CD14-positive monocyte (primary cell): ENCODE results near the gene GPATCH3. TPM values are rescaled to one million over a fixed set of nuclear protein-coding genes. Genes with fewer than 3 reads are reported as not detected.

Experiments used
- DNase-seq, 3 donors: peaks; one replicate each; pipeline ENCODE4 v3.0.0-alpha.2; 2011 to 2022
- H2AFZ ChIP-seq: 2 replicates; pipeline ENCODE4 v1.6.0; 2012; ENCODE audit warnings: mild to moderate bottlenecking, low read depth, low read length, inconsistent platforms; ENCODE audit not compliant: insufficient read depth, poor library complexity, severe bottlenecking
- H3K27ac ChIP-seq, 2 donors: 1 replicate in 1 of 2; 2 replicates in 1 of 2; pipeline ENCODE4 v1.5.1; 2012 to 2013; ENCODE audit warnings: low read length in 2 of 2, control low read depth in 1 of 2, inconsistent platforms in 1 of 2, low read depth in 1 of 2, mild to moderate bottlenecking in 1 of 2
- H3K27me3 ChIP-seq, 2 donors: one replicate each; pipeline versions ENCODE4 v1.6.0 to v1.6.1; 2011 to 2013; ENCODE audit warnings: low read length in 2 of 2; ENCODE audit not compliant: control insufficient read depth in 2 of 2, insufficient read depth in 2 of 2
- H3K36me3 ChIP-seq, 2 donors: replicated peaks in 1 of 2; 1 replicate in 1 of 2; 2 replicates in 1 of 2; pipeline versions ENCODE4 v1.5.1 to v1.6.1; 2012 to 2013; ENCODE audit warnings: low read length in 2 of 2, control low read depth in 1 of 2, inconsistent platforms in 1 of 2, mild to moderate bottlenecking in 1 of 2; ENCODE audit not compliant: insufficient read depth in 2 of 2, control insufficient read depth in 1 of 2
- H3K4me1 ChIP-seq, 2 donors: 1 replicate in 1 of 2; 2 replicates in 1 of 2; pipeline versions ENCODE4 v1.5.1 to v1.6.1; 2012 to 2013; ENCODE audit warnings: low read length in 2 of 2, control low read depth in 1 of 2, inconsistent platforms in 1 of 2, mild to moderate bottlenecking in 1 of 2, moderate library complexity in 1 of 2; ENCODE audit not compliant: insufficient read depth in 2 of 2, control insufficient read depth in 1 of 2
- H3K4me2 ChIP-seq: replicated peaks from 2 replicates; pipeline ENCODE3; 2012; ENCODE audit warnings: low read length, moderate library complexity, mild to moderate bottlenecking; ENCODE audit not compliant: poor library complexity, severe bottlenecking; ENCODE audit errors: extremely low read depth
- H3K4me3 ChIP-seq, 3 experiments: fragments of 200-600 bp in 1 of 3; sonication (generic) in 1 of 3; replicated peaks in 1 of 3; 1 replicate in 2 of 3; 2 replicates in 1 of 3; pipeline ENCODE4 v1.5.1; 2011 to 2013; ENCODE audit warnings: low read length in 3 of 3, mild to moderate bottlenecking in 3 of 3, control low read depth in 2 of 3, low read depth in 2 of 3, inconsistent platforms in 1 of 3, moderate library complexity in 1 of 3
- H3K79me2 ChIP-seq: 2 replicates; pipeline ENCODE4 v1.6.0; 2012; ENCODE audit warnings: mild to moderate bottlenecking, control low read depth, inconsistent platforms, low read length, moderate library complexity; ENCODE audit not compliant: insufficient read depth
- H3K9ac ChIP-seq: 2 replicates; pipeline ENCODE4 v1.6.0; 2017; ENCODE audit warnings: low read length, mild to moderate bottlenecking; ENCODE audit not compliant: insufficient read depth, poor library complexity, severe bottlenecking
- H3K9me3 ChIP-seq, 2 donors: replicated peaks in 1 of 2; 1 replicate in 1 of 2; 2 replicates in 1 of 2; pipeline versions ENCODE4 v1.5.1 to v1.6.1; 2012 to 2013; ENCODE audit warnings: low read length in 2 of 2, control low read depth in 1 of 2; ENCODE audit not compliant: control insufficient read depth in 1 of 2, insufficient read depth in 1 of 2
- H4K20me1 ChIP-seq: 2 replicates; pipeline ENCODE4 v1.6.0; 2012; ENCODE audit warnings: mild to moderate bottlenecking, low read length, control low read depth, moderate library complexity; ENCODE audit not compliant: insufficient read depth
- H3K27ac Mint-ChIP-seq, 7 donors: one replicate each; pipeline ENCODE4 v1.8.0; 2020; ENCODE audit warnings: mild to moderate bottlenecking in 7 of 7, mixed read lengths in 7 of 7, moderate library complexity in 6 of 7, inconsistent platforms in 2 of 7
- H3K27me3 Mint-ChIP-seq, 3 donors: one replicate each; pipeline ENCODE4 v1.8.0; 2021 to 2022; ENCODE audit warnings: low read depth in 3 of 3, mild to moderate bottlenecking in 3 of 3, mixed read lengths in 3 of 3, moderate library complexity in 3 of 3, inconsistent platforms in 1 of 3
- H3K36me3 Mint-ChIP-seq, 2 donors: one replicate each; pipeline ENCODE4 v1.8.0; 2020; ENCODE audit warnings: mixed read lengths in 2 of 2, inconsistent platforms in 1 of 2, mild to moderate bottlenecking in 1 of 2
- H3K4me1 Mint-ChIP-seq: one replicate; pipeline ENCODE4 v1.8.0; 2020; ENCODE audit warnings: mild to moderate bottlenecking, mixed read lengths
- H3K4me3 Mint-ChIP-seq, 2 donors: one replicate each; pipeline ENCODE4 v1.8.0; 2020; ENCODE audit warnings: mild to moderate bottlenecking in 2 of 2, mixed read lengths in 2 of 2, moderate library complexity in 1 of 2
- H3K9me3 Mint-ChIP-seq, 7 donors: one replicate each; pipeline ENCODE4 v1.8.0; 2020 to 2022; ENCODE audit warnings: mixed read lengths in 7 of 7, mild to moderate bottlenecking in 6 of 7, moderate library complexity in 6 of 7, inconsistent platforms in 2 of 7
- WGBS: methylation state at CpG from one replicate; pipeline ENCODE4 v1.1.5; 2013; ENCODE audit warnings: missing lambda C conversion rate; ENCODE audit not compliant: insufficient coverage; 5-methylcytosine and 5-hydroxymethylcytosine counted together
- intact Hi-C, 2 donors: fragments of 100-400 bp; cut with micrococcal nuclease; formaldehyde crosslinking; loops; one replicate each; pipeline versions ENCODE4 v1.15.0 to v1.15.1; 2023
- polyA plus RNA-seq, 3 donors: library from polyadenylated mRNA; depleted of rRNA in 1 of 3; unstranded in 2 of 3; stranded (reverse) in 1 of 3; fragments of 300-500 nt in 2 of 3; fragments of >200 nt in 1 of 3; fragmentation: Illumina TruSeq in 2 of 3; gene quantifications; 1 replicate in 2 of 3; 2 replicates in 1 of 3; pipeline ENCODE4 v1.2.3, GENCODE V29; 2012 to 2021
- TF ChIP-seq, protein P1 (sequence below): fragments of 200-600 bp; IDR thresholded peaks from one replicate; pipeline ENCODE4 v1.8.0; 2022; ENCODE audit warnings: antibody characterized with exemption, mild to moderate bottlenecking

GPATCH3 gene
- polyA plus RNA-seq, 3 donors: 8.2 to 11.8 (median 10.7) TPM

DNA sequence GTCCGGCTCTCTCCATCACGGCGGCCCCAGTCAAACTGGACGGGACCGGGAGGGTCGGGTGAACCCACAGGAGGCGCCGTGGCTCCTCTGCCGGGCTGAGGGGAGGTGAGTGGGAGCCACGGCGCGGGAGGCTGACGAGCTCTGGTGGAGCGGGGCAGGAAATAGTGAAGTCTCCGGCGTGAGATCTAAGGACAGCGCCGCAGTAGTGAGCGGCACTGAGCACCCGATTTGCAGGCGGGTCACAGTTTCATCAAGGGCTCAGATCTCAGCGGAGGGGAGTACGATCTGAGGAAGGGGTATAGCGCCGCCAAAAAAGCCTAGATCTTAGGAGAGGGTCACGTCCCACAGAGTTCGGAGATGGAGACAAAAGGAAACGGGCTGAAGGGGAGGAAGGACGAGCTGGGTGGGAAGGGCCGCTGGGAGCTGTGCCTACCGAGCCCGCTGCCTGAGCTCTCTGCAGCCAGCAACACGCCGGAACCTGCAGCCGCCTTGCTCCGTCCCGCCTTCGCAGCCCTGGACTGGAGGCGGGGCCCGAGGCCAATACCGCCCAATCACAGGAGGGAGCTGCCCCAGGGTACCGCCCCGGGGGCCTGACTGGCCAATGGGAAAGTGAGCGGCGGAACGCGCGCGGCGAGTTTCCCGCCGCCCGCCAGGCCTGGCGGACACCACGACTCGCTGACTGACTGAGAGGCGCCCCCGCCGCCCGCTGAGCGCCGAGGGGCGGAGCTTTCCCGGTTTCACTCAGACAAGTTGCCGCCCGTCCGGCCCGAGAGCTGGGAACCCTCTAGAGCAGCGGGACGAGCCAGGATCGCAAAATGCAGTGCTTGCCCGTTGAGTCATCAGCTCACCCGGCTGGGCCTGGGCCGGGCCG lies 35.4 kb downstream of the GPATCH3 start:
- H3K9me3 ChIP-seq: no peaks in the 10 kb centered on the region
- H3K4me3 Mint-ChIP-seq: peak overlapping the region; percentile 93 to 96
- no peaks in the 10 kb centered on the region for H4K20me1 ChIP-seq
- no peaks in the 10 kb centered on the region for H3K27me3 ChIP-seq
- H3K9me3 Mint-ChIP-seq: peaks cover 0 to 2% (median 0%) of the 10 kb centered on the region in 7 donors
- under 1% methylated on average over 75 of the region's 75 CpGs for WGBS
- H3K27ac Mint-ChIP-seq: peak overlapping the region; percentile 63 to 93 (median 81)
- peaks cover 5 to 8% (median 6%) of the 10 kb centered on the region in 3 donors for H3K27me3 Mint-ChIP-seq
- no peaks in the 10 kb centered on the region for H3K79me2 ChIP-seq
- peaks cover 28% of the 10 kb centered on the region for H3K4me1 Mint-ChIP-seq
- peak overlapping the region; percentile 80 for H3K9ac ChIP-seq
- peaks cover 15 to 28% of the 10 kb centered on the region in 2 donors for H3K4me1 ChIP-seq
- H2AFZ ChIP-seq: peak overlapping the region; percentile 95
- TF ChIP-seq, protein P1, sequence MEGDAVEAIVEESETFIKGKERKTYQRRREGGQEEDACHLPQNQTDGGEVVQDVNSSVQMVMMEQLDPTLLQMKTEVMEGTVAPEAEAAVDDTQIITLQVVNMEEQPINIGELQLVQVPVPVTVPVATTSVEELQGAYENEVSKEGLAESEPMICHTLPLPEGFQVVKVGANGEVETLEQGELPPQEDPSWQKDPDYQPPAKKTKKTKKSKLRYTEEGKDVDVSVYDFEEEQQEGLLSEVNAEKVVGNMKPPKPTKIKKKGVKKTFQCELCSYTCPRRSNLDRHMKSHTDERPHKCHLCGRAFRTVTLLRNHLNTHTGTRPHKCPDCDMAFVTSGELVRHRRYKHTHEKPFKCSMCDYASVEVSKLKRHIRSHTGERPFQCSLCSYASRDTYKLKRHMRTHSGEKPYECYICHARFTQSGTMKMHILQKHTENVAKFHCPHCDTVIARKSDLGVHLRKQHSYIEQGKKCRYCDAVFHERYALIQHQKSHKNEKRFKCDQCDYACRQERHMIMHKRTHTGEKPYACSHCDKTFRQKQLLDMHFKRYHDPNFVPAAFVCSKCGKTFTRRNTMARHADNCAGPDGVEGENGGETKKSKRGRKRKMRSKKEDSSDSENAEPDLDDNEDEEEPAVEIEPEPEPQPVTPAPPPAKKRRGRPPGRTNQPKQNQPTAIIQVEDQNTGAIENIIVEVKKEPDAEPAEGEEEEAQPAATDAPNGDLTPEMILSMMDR: no peak
- peak overlapping the region; percentile 93 for H3K4me2 ChIP-seq
- peak overlapping the region; percentile 58 to 97 (median 81) for H3K4me3 ChIP-seq
- peak overlapping the region; percentile 2 to 75 for H3K27ac ChIP-seq
- H3K36me3 ChIP-seq: no peaks in the 10 kb centered on the region
- no peaks in the 10 kb centered on the region for H3K36me3 Mint-ChIP-seq
- intact Hi-C loops: loop anchor here in 1 of 2 donors (5.0 kb wide), 1 partner anchor 38 kb away; the partner anchor contains the start of gene ZDHHC18
- DNase-seq: peak; percentile 87 to 93 (median 91)

DNA sequence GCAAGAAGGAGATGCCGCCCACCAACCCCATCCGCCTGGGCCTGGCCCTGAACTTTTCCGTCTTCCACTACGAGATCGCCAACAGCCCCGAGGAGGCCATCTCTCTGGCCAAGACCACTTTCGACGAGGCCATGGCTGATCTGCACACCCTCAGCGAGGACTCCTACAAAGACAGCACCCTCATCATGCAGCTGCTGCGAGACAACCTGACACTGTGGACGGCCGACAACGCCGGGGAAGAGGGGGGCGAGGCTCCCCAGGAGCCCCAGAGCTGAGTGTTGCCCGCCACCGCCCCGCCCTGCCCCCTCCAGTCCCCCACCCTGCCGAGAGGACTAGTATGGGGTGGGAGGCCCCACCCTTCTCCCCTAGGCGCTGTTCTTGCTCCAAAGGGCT lies 36.6 kb downstream of the GPATCH3 start:
- Mint-ChIP-seq H3K4me3 (no peak overlapping the region), H3K36me3 (no peaks in the 10 kb centered on the region), H3K27me3 (peaks cover 5 to 8% (median 6%) of the 10 kb centered on the region in 3 donors), H3K27ac (no peak overlapping the region), H3K9me3 (peaks cover 0 to 2% (median 0%) of the 10 kb centered on the region in 7 donors), H3K4me1 (peaks cover 28% of the 10 kb centered on the region)
- no peaks in the 10 kb centered on the region for H3K79me2 ChIP-seq
- intact Hi-C loops: loop anchor here in 1 of 2 donors (5.0 kb wide), 1 partner anchor 36 kb away; the partner anchor contains the start of gene ZDHHC18
- H3K36me3 ChIP-seq: no peaks in the 10 kb centered on the region
- no peaks in the 10 kb centered on the region for H3K9me3 ChIP-seq
- H3K27me3 ChIP-seq: no peaks in the 10 kb centered on the region
- peak overlapping the region; percentile 95 for H2AFZ ChIP-seq
- no peak for DNase-seq
- H3K27ac ChIP-seq: no peak overlapping the region
- no peaks in the 10 kb centered on the region for H4K20me1 ChIP-seq
- H3K9ac ChIP-seq: peak overlapping the region; percentile 56
- H3K4me2 ChIP-seq: peak overlapping the region; percentile 93
- peak overlapping the region in 2 of 3 experiments; percentile 58 to 97 for H3K4me3 ChIP-seq
- H3K4me1 ChIP-seq: peaks cover 15 to 28% of the 10 kb centered on the region in 2 donors
- 88% methylated on average over 5 of the region's 20 CpGs for WGBS
- TF ChIP-seq, protein P1: no peak
